Epithelial cell of prostate (primary cell): Measurements from ENCODE around the gene GABRQ.

ENCODE experiments used
- DNase-seq: peaks from one replicate; pipeline ENCODE4 v3.0.0-alpha.2; 2011; ENCODE audit warnings: low read depth, low spot score
- H3K27ac ChIP-seq: fragments of 450-650 bp; 2 replicates; pipeline ENCODE4 v1.5.1; 2017; ENCODE audit warnings: mild to moderate bottlenecking

GABRQ gene

DNA sequence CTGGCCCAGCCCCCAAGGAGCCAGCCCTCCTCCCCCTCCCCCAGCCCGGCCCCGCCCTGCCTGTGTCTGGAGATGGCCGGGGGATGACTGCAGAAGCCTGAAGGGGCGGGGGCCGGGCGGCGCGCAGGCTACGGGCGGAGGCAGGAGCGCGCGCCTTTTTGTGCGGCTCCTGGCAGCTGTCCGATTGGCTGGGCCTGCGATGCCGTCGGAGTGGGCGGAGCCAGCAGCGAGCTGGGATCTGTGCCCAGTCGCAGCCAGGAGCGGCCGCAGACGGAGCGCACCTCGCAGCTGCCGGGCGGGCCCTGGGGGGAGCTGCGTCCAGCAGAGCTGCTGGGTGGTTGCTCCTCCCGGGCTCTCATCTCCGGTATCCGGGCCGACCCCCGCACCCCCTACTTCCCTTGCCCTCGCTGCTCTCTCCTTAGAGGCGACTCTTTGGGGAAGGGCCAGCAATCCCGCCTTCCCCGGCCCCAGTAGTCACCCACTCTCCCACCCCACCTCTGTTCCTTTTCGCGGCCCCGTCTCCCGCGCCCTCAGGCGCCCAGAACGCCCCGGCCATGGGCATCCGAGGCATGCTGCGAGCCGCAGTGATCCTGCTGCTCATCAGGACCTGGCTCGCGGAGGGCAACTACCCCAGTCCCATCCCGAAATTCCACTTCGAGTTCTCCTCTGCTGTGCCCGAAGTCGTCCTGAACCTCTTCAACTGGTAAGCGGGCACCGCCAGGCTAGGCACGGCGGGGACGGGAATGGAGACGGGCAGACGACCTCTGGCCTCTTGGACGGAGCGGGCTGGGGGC lies at the start of gene GABRQ:
Gene GABRQ (plus strand): TSS at position 247 of the 794 bp plus-strand sequence. CDS start 308 bp downstream, at position 555.
- DNase-seq = no peak
- H3K27ac ChIP-seq = no peak within 1 kb of the TSS

DNA sequence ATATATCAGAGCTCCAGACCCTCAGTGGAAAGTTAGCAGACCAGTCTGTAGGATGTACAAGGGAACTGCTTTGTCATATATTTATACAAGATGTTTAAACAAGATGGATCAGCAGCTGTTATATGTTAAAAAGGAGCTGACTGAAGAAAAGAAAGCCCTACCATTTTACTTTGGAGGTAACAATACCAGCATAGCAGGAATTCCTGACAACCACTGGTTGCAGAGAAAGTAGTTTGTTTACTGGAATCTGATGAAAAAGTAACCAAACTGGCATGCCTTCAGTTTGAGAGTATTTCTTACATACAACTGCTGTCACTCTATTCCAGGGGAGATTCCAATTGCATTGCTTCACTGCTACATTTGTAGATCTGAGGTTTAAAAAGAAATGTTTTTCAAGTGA lies 49.5 kb upstream of the GABRQ start:
- no peak for DNase-seq
- no peak overlapping the region for H3K27ac ChIP-seq

DNA sequence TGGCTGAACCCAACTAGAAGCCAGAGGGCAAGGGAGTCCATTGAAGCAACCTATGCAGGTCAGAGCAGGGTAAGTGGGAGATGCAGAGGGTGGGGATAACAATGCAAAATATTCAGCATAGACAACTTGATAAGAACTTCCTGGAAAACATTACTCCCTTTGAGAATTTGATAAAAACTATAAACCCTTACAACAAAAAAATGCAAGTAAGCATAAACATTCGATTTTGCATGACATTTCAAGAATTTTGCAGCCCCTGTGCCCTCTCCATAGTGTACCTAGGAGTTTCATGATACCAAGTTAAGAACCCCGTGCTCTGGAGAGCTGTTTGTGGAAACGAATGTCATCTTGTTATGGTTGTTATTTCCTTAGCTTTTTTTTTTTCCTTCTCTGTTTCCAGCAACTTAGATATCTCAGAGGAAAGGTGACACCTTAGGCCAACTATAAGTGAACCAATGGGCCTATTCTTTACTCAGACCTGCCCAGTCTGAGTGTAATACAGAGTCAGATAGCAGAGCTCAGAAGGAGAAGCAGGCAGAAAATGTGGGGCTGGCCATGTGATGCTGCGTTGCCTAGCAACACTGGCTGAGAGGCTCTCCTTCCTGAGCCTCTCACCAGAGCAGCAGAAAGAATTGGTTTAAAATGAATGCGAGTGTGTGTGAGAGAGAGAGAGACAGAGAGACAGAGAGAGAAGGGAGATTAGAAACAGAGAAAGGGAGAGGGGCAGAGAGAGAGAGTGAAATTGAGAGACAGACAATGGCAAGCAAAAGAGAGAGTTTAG lies 36.7 kb upstream of the GABRQ start:
- DNase-seq = no peak
- no peak overlapping the region for H3K27ac ChIP-seq

DNA sequence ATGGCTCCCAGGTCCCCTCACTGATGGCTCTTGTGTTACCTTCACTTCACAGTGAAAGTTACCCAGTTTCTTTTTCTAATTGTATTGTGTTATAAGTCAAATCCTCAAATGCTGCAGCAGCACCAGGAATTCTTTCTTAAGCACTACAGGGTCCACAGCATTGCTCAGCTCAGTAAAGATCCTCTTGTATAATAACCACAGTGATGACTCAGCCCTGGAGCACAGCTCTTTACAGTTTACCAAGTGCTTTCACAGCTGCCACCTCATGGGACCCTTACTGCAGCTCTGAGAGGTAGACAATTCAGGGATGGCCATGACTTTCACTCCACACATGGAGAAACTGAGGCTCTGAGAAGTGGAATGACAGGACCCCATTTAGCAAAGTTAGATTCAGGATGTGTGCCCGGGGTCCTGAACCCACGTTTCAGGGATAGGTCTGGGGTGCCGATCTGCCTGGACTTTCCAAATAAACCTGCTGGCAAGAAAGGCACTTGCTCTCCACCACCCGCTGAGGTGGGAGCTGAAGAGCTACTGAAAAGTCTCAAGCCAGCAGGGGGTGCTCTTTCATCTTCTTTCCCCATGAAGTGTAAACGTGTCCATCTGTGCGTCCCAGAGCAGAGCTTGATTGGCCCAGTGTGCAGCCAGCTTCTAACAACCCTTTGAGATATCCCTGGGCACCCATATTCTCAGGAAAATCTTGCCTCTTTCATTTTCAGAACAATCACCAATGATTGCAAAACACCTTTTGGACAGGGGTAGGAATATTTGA lies 35.7 kb upstream of the GABRQ start:
- no peak for DNase-seq
- no peak overlapping the region for H3K27ac ChIP-seq

DNA sequence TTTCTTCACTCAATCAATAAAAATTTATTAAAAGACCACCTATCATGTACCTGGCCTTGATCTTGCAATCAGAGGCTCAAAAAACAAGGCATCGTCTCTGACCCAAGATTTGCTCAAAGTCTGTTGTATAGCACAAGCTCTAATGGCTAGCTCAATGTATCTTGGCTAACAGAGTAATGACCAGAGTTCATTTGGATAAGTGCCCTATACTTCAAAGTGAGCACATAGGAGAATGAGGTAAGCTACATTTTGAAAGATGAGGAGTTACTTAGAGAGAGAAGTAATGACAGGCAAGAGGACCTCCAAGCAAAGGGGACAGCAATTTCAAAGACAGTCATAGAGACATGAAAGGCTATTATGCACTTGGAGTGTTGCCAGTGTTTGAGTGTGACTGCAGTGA lies 22.9 kb upstream of the GABRQ start:
- DNase-seq = no peak
- H3K27ac ChIP-seq = no peak overlapping the region

DNA sequence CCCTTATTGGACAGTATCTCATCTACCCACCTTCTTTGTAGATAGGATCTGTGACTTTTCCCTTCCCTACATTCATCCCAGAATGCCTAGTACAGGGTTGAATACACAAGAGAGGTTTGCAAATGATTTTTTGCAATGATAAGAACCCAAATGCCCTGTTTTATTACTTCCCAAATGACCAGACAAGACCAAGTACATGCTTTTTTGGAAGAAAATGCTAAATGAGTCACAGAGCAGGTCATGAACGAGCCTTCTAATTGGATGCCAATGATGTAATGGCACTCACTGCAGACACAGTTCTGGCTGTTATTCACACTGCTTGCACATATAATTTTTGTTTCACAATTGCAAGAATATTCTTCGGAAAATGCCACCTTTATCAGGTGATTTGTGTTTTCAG lies 17.8 kb upstream of the GABRQ start:
- no peak overlapping the region for H3K27ac ChIP-seq
- DNase-seq = no peak

DNA sequence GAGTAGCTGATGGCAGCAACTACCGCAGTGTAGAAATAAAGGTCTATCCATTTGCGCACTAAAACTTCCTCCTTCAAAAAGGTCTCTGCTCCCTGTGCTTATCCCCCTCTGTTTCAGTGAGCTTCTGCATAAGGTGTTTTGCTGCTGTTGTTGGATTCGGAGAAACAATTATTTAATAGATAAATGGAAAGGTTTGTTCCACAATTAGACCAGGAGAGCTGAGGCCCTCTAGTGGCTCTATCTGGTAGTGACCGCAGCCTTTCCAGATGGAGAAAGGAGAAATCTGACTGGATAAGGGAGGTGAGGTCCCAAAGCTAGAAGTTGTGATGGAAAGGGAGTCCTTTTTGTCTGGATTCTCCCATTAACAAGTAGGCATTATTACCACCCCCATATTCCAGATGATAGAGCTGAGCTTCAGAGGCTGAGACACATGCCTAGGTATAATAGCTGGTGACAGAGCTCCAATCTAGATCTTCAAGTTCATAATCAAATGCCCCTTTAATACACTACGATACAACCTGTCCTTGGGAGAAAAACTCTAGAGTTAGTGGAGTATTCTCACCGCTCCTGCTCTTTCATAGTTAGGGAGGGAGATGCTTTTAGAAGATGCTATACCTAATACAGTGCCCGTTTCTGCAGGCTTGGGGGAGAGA lies 5.1 kb upstream of the GABRQ start:
- H3K27ac ChIP-seq = no peak overlapping the region
- DNase-seq = no peak

DNA sequence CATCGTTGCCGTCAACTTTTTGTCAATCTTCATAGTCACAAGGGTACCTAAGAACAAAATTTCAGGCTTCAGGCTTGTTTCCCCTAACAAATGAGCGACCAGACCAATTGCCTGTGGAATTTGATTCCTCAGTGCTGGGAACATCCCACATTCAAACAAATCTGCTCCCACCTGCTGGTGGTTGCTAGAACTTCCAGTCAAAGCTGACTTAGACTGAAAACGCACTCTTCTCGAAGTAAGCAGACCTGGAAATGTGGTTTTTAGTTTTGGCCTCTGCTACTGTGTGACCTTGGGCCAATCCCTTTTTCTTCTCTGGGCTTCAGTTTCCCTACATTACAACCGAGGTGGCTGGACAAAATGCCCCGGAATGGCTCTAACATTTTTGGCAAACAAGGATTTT lies 1.8 kb upstream of the GABRQ start:
- no peak overlapping the region for H3K27ac ChIP-seq

DNA sequence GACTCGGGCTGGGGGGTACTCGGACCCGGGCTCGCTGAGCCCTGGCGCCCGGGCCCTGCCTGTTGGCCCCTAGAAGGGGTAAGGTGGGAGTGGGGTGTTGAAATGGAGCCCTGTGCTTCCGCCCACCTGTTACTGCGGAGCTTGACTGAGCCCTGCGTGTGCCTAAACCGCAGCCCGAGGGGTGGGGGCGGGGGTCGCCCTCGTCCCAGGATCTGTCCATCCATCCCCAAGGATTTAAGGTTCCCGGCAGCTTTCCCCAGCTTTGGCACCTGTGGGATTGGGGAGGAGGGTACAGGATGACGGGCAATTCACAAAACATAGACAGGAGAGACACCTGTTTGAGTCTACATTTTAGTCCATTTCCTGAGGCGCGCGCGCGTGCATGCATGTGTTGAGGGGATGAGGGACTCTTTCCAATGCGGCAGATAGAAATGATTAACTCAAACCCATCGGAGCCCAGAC lies 779 bp downstream of the GABRQ start:
- DNase-seq = no peak
- H3K27ac ChIP-seq = no peak overlapping the region

More for the DNA sequence above, 1.8 kb upstream of the GABRQ start:
- peak; percentile 6 for DNase-seq

DNA sequence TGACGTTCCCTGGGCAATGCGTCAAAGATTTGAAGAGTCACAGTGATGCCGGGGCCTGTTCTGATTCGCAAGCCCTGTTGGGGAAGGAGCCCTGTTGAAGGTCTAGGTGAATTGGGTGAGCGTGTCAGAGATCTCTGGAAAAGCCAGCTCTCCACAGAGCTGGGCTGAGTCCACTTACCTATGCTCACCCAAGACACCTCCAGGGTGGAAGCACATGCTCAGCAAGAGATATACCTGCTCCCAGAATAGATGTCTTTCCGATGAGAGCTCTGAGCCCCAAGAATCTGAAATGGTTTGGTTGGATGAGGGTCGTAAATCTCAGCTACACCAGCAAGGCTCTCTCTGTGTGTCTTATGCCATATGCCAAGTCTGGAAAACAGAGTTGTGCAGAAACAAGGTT lies 1.7 kb downstream of the GABRQ start:
- no peak overlapping the region for H3K27ac ChIP-seq
- no peak for DNase-seq

DNA sequence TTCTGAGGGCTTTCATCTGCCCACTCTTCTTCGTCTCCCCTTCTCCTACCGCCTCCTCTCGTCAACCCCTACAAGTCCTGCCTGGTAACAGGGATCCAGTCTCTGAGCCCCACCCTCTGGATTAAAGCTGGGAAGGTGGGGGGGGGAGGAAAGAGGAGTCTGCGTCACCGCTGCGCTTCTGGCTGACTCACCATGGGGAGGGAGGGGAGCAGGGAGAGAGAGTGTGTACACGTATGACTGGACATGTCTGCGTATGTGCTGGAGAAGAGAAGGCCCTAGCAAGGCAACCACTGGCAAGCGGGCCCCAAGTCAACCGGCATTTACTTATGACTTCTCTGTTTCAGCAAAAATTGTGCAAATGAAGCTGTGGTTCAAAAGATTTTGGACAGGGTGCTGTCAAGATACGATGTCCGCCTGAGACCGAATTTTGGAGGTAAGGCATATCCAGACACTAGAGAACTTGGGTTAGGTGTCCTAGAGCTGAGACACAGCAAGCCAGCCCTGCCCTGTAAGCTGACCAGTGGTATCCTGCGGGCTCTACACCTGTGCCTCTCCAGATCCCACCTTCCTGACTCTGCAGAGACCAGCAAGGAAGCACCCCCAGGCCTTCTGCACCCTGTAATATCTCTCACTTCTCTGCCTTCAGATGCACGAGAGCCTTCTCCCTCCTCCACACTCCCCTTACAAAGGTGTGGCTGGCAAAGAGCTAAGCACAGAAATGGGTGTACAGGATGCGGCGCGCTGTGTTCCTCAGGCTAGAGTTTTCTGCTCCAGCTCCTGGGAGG lies 2.5 kb downstream of the GABRQ start:
- DNase-seq = no peak
- no peak overlapping the region for H3K27ac ChIP-seq

DNA sequence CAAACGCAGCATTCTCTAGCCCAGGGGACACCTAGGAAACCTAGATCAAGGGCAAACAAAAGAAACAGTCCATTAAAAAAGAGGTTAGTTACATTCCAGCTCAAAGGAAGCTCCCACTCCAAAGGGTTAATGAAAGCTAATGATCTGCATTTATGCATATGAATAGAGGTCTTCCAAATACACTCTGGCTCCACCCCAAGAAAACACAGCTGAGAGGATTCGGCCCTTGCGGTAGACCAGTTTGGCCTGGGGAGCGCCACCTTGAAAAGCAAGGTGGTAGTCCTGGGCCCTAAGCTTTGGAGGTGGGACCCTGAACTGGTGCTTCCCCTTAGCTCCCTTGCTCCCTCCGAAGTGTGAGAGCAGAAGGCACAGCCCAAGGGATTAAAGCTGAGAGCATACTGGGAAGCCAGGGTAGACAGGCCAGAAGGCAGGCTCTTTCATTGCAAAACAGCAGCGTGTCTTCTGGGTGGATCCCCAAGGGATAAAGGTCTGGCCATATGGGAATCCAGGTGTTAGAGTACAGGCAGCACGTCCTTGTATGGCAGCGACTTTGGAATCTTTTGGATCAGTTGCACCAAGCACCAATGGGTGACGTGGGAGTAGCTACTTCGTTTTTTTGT lies 3.7 kb downstream of the GABRQ start:
- no peak for DNase-seq

DNA sequence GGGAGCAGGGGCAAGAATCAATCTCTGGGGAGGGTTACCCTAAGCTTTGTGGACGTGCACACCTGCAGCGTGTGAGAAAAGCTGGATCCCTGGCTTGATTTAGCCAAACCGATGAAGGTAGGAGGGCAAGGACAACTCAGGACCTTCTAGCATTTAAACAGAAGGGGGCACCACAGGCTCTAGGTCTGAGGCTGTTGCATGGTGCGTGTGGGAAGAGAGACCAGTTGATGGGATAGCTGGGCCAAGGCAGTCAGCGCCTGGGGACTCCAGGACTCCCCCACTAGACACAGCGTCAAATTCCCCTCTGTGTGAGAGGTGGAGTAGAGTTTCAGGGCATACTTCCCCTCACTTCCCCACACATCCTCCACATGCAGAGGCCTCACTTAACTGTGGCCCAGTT lies 4.3 kb downstream of the GABRQ start:
- DNase-seq = no peak
- H3K27ac ChIP-seq = no peak overlapping the region

More for the DNA sequence above, 3.7 kb downstream of the GABRQ start:
- no peak overlapping the region for H3K27ac ChIP-seq

DNA sequence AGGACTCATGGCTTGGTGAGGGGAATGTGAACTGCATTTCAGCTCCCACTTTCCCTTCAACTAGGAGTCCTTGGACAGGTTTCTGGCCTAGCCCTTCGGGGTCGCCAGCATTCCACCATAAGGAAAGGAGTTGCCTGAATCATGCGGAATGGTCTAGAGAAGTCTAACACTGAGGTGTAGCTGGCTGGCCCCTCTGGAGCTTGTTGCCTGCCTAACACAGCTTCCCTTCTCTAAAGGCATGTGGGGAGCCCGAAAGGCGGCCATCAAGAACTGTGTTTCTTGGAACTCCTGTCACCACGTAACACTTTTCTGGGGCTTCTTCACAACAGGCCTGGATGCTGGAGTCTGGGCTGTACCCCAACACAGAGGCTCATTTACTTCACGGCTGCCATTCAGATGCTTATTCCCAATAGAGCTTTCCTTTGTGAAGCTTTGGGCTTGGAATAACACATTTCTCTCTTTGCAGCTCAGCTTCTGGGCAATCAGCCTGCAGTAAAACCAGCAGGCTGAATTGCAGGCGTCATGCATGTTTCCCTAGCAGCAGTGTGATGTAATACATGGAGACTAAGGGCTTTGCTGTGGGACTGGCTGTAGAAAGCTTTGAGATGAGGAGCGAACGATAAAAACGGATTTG lies 5.4 kb downstream of the GABRQ start:
- H3K27ac ChIP-seq = no peak overlapping the region
- no peak for DNase-seq

DNA sequence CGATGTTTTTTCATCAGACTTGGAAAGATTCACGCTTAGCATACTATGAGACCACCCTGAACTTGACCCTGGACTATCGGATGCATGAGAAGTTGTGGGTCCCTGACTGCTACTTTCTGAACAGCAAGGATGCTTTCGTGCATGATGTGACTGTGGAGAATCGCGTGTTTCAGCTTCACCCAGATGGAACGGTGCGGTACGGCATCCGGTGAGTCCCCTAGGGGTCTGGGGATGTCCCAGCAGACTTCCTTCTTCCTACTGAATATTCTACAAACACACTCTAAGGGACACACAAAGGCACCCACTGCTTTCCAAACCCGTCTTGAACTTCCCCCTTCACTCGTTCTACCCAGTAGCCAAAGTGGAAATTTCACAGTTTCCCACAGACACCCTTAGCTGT lies 9.3 kb downstream of the GABRQ start:
- no peak for DNase-seq
- no peak overlapping the region for H3K27ac ChIP-seq

DNA sequence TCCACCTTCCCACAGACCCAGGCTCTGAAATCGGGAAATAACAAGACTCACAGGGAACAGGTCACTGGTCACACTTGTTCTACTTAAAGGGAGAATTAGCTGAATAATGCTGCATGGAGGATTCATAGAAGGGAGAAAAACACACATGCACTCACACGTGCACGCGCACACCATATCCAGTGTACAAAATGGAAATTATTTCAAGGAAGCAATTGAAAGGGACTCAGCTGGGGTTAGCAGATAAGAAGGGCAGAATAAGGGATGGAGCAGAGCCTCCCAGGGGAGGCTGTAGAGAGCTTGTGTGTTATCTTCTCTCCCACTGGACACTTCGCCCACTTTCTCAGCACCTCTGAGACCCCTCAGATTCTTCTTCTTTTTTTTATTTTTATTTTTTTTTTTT lies 10.3 kb downstream of the GABRQ start:
- no peak overlapping the region for H3K27ac ChIP-seq
- DNase-seq = no peak

DNA sequence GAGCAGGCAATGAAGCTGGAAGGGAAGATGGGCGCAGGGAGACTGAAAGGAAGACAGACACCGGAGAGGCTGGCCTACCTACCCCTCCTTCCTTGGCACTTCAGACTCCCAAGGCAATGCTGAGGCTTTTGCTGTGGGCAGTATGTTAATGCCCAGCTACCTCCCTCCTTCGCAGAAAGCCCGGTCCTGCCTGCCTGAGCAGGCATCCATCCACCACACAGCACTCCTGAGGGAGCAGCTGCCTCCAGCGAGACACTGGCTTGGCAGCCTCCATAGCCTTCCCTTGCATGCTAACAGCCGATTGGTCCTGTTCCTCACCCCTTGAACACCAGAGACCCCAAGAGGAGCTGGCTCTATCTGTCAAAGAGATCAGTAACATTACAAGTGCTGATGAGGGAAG lies 14.4 kb downstream of the GABRQ start:
- DNase-seq = no peak
- H3K27ac ChIP-seq = no peak overlapping the region

DNA sequence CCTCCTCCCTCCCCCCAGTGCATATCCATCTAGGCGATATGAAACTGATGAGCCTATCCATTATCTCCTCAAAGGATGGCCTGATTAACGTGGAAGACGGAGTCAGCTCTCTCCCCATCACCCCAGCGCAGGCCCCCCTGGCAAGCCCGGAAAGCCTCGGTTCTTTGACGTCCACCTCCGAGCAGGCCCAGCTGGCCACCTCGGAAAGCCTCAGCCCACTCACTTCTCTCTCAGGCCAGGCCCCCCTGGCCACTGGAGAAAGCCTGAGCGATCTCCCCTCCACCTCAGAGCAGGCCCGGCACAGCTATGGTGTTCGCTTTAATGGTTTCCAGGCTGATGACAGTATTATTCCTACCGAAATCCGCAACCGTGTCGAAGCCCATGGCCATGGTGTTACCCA lies 14.8 kb downstream of the GABRQ start:
- H3K27ac ChIP-seq = no peak overlapping the region
- DNase-seq = no peak

DNA sequence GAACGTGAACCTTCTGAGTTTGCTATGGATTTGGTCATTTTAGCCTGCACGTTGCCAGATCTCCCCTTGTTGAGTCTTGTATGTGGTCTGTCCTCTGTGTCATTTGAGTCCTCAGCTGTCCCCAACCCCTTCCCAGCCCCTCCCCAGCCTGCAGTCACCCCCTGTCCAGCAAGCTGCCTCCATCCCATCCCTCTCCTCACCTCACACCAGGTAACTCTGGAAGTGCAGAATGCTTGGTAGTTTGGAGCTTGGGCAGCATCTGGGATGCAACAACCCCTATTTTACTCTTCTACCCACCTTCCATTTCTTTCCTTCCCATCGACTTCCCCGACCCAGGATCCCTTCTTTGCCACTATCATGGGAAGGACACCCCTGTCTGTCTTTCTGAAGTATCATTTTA lies 18.4 kb downstream of the GABRQ start:
- no peak overlapping the region for H3K27ac ChIP-seq
- DNase-seq = no peak
